ENCODE results near the gene PUS1.
A peak's percentile ranks its signal among the peaks of the same experiment; 100 is the strongest.

The PUS1 gene

DNA sequence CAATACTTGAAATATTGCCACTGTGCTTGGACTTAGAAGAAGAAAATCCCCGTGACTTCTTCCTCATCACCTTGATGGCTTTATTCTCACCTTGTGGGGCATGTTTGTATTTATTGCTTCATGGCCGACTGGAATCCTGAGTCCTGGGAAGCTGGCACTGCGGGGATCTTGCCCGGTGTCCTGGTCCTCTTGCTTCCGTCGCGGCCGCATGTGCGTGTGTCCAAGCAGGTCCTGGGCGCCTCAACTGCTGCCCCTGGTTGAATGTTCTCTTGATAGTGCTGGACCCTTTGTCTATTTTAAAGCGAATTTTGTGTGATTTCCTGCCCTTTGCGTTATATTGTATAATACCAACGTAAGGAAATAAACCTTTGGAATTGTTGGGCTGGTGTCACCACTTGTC lies 6.3 kb upstream of the PUS1 start:
- TF ChIP-seq, protein P1, sequence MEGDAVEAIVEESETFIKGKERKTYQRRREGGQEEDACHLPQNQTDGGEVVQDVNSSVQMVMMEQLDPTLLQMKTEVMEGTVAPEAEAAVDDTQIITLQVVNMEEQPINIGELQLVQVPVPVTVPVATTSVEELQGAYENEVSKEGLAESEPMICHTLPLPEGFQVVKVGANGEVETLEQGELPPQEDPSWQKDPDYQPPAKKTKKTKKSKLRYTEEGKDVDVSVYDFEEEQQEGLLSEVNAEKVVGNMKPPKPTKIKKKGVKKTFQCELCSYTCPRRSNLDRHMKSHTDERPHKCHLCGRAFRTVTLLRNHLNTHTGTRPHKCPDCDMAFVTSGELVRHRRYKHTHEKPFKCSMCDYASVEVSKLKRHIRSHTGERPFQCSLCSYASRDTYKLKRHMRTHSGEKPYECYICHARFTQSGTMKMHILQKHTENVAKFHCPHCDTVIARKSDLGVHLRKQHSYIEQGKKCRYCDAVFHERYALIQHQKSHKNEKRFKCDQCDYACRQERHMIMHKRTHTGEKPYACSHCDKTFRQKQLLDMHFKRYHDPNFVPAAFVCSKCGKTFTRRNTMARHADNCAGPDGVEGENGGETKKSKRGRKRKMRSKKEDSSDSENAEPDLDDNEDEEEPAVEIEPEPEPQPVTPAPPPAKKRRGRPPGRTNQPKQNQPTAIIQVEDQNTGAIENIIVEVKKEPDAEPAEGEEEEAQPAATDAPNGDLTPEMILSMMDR (IDR thresholded peaks at IDR 0.05; ENCODE audit: low read depth, low read length), result no peak
- no peak overlapping the region for H3K4me3 ChIP-seq (ENCODE audit: low read depth, low read length)

DNA sequence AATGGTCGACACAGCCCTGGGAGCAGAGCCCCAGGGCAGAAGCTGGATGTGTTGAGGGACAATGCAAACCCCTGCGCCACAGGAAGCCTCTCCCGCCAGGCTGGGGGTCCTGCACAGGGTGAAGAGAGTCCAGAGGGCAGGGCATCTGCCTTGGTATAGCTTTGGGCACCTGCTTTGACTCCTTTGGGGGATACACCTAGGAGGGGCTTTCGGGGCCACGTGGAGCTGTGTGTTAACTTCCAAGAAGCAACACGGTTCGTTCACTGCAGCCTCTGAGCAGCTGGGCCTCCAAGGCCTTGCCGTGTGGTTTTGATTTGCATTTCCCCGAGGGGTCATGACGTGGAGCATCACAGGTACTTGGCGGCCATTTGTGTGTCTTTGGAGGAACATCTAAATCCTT lies 5.8 kb upstream of the PUS1 start:
- H3K4me3 ChIP-seq (ENCODE audit: low read depth, low read length), result no peak overlapping the region
- TF ChIP-seq, protein P1 (IDR thresholded peaks at IDR 0.05; ENCODE audit: low read depth, low read length), result no peak

DNA sequence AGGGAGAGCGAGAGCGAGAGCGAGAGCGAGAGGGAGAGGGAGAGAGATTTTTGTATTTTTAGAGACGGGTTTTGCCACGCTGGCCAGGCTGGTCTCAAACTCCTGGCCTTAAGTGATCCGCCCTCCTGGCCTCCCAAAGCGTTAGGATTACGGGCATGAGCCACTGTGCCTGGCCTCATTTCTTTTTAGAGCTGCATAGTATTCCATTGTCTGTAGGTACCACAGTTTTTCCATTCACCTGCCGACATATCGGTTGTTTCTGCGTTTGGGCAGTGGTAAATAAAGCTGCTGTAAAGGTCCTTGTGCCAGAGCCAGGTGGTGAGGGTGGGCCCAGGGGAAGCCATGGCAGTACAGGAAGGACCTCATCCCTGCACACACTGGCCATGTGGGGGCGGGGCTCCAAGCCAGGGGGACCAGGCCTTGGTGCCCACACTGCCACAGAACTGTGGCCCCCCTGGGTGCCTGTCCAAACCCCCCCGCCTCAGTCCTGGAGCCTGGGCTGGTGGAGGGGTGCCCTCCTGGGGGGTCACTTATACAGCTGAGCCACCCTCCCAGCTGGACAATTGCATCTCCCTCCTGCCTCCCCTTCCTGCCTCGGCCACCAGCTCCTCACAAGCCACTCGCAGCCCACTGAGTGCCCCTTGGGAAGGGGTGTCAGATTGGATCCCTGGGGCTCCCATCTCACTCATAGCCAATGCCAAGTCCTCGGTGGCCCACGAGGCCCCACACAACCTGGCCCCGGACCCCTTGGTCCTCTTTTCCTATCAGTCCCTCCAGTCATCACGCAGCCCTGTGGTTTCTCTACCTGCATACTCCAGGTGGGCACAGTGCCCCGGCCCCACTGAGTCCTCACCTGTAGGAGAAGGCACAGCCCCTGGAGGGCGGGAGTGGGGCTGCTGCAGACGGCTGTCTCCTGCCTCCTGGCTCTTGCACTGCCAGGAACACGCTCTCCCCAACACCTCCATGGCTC lies 1.7 kb upstream of the PUS1 start:
- H3K4me3 ChIP-seq (ENCODE audit: low read depth, low read length), result no peak overlapping the region
- TF ChIP-seq, protein P1 (IDR thresholded peaks at IDR 0.05; ENCODE audit: low read depth, low read length), result no peak

DNA sequence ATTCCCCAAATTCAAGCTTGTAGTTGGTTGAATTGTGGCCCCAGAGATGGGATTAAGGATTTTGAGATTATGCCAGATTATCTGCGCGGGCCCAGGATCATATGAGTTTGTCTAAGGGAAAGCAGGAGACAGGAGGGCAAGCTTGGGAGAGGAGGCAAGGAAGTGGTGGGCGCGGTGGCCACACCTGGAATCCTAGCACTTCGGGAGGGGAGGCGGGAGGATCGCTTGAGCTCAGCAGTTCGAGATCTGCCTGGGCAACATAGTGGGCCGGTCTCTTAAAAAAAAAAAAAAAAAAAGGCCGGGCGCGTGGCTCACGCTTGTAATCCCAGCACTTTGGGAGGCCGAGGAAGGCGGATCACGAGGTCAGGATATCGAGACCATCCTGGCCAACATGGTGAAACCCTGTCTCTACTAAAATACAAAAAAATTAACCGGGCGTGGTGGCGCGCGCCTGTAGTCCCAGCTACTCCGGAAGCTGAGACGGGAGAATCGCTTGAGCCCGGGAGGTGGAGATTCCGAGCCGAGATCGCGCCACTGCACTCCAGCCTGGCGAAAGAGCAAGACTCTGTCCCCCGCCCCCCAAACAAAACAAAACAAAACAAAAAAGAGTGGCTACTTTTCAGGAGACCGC lies 881 bp upstream of the PUS1 start:
- peak overlapping the region; percentile 61 for H3K4me3 ChIP-seq (ENCODE audit: low read depth, low read length)
- TF ChIP-seq, protein P1 (IDR thresholded peaks at IDR 0.05; ENCODE audit: low read depth, low read length), result no peak

DNA sequence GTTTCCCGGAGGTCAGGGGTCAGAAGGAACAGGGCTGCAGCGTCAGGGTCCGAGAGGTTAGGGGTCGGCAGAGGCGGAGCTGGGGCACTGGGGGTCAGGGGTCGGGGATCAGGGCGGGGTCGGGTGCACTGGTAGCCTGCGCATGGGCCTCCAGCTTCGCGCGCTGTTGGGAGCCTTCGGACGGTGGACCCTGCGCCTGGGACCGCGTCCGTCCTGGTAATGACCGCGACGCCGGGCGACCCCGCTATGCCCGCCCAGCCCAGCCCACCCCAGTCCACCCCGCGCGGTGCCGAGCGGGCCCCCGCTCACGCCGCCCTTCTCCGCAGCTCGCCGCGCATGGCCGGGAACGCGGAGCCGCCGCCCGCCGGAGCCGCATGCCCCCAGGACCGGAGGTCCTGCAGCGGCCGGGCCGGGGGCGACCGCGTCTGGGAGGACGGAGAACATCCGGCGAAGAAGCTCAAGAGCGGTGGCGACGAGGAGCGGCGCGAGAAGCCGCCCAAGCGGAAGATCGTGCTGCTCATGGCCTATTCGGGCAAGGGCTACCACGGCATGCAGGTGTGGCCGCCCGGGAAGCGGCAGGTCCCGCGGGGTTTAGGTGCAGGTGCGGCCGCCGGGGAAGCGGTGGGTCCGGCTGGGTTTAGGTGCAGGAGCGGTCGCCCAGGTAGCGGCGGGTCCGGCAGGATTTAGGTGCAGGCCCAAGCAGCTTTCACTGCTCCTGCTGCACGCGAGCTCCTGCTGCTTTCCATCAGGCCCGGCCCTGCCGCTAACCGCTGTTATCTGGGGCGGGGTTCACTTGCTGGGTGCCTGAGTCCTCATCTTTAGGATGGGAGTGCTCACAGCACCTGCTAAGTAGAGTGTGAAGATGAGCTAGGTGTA lies 743 bp downstream of the PUS1 start:
- TF ChIP-seq, protein P1 (IDR thresholded peaks at IDR 0.05; ENCODE audit: low read depth, low read length), result no peak
- peak overlapping the region; percentile 90 for H3K4me3 ChIP-seq (ENCODE audit: low read depth, low read length)

DNA sequence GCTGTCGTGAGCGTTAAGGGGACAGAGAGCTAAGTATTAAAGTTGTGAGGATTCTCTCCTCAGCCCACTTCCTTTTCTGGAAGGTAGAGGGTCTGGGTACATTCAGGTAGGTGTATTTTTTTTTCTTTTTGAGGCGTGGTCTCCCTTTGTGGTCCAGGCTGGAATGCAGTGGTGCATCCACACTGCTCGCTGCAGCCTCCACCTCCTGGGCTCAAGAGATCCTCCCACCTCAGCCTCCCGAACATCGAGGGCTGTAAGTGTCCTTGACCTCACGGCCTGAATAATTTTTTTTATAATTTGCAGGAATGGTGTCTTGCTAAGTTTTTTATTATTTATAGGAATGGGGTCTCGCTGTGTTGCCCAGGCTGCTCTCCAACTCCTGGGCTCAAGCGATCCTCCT lies 1.4 kb downstream of the PUS1 start:
- H3K4me3 ChIP-seq (ENCODE audit: low read depth, low read length), result peak overlapping the region; percentile 90
- TF ChIP-seq, protein P1 (IDR thresholded peaks at IDR 0.05; ENCODE audit: low read depth, low read length), result no peak
